Kidney (tissue), 14 donors: ENCODE measurements around the gene CMTM3. TPM values are rescaled to one million over a fixed set of nuclear protein-coding genes. Genes with fewer than 3 reads are reported as not detected.
"Not testable (repeated sequence)": the region's sequence is repeated elsewhere in the genome, so short reads cannot be mapped to it uniquely, and the experiment has no call there.

ENCODE experiments used
- DNase-seq, 5 donors: peaks; one replicate each; pipeline ENCODE4 v3.0.0-alpha.2; 2013 to 2020
- FAIRE-seq: peaks from 2 replicates; lab custom pipeline; 2012; peaks lifted over from hg19 to GRCh38; lab: Jason Lieb, UNC
- H3K27ac ChIP-seq, 2 donors: one replicate each; pipeline ENCODE4 v1.7.0; 2013; ENCODE audit warnings: low read depth in 2 of 2, low read length in 2 of 2, inconsistent platforms in 1 of 2
- H3K27me3 ChIP-seq: one replicate; pipeline ENCODE4 v1.7.1; 2013; ENCODE audit warnings: low read length, inconsistent platforms; ENCODE audit not compliant: control insufficient read depth, insufficient read depth
- H3K36me3 ChIP-seq, 3 donors: one replicate each; pipeline versions ENCODE4 v1.7.0 to v1.7.1; 2013; ENCODE audit warnings: low read length in 3 of 3, control low read depth in 1 of 3, inconsistent platforms in 1 of 3; ENCODE audit not compliant: insufficient read depth in 3 of 3, control insufficient read depth in 2 of 3
- H3K4me1 ChIP-seq, 3 donors: one replicate each; pipeline versions ENCODE4 v1.7.0 to v1.7.1; 2013; ENCODE audit warnings: low read length in 3 of 3, inconsistent platforms in 1 of 3, low read depth in 1 of 3; ENCODE audit not compliant: control insufficient read depth in 2 of 3, insufficient read depth in 2 of 3
- H3K4me3 ChIP-seq, 3 donors: one replicate each; pipeline versions ENCODE4 v1.7.0 to v1.8.1; 2013; ENCODE audit warnings: low read length in 3 of 3, control low read depth in 1 of 3, inconsistent platforms in 1 of 3
- H3K9ac ChIP-seq, 3 donors: one replicate each; pipeline versions ENCODE4 v1.7.0 to v1.7.1; 2013; ENCODE audit warnings: low read length in 3 of 3, control low read depth in 1 of 3, inconsistent platforms in 1 of 3
- H3K9me3 ChIP-seq, 3 donors: one replicate each; pipeline versions ENCODE4 v1.7.0 to v1.7.1; 2013; ENCODE audit warnings: low read length in 3 of 3, control low read depth in 1 of 3, inconsistent platforms in 1 of 3; ENCODE audit not compliant: control insufficient read depth in 2 of 3, insufficient read depth in 1 of 3
- CTCF ChIP-seq: IDR thresholded peaks from 3 replicates; pipeline ENCODE4 v1.5.1; 2012; ENCODE audit warnings: mild to moderate bottlenecking, moderate library complexity, borderline replicate concordance; ENCODE audit not compliant: insufficient read depth; ENCODE audit errors: extremely low read depth
- intact Hi-C: fragments of 100-400 bp; cut with DNase I; formaldehyde crosslinking; loops from one replicate; pipeline ENCODE4 v1.11.1; 2022
- polyA plus RNA-seq: library from polyadenylated mRNA; stranded (reverse); fragments of 350-450 nt; fragmentation: Illumina TruSeq; extraction: RNeasy Lipid Tissue Mini Kit (QIAGEN cat#74804); gene quantifications from one replicate; pipeline ENCODE4 v1.2.3, GENCODE V29; 2014; ENCODE audit warnings: low read depth, low replicate concordance; ENCODE audit not compliant: insufficient read depth
- total RNA-seq: library from RNA; stranded (reverse); fragmentation: NEBNext Ultra II Directional; extraction: Animal tissue kit (Norgen Biotek cat#: 25700); gene quantifications from one replicate; pipeline ENCODE4 v1.2.1, GENCODE V29; 2021
- donor health status: control.
- donor health status: control.
- donor health status: control.
- donor health status: control.
- donor health status: control.
- donor health status: DM: yes; HTN: yes; CAD: no.
- donor health status: Normal renal cell carcinoma (clear cell type).

The CMTM3 gene
- total and polyA plus RNA-seq, 2 donors from 2014 or later, result 13.8 to 22.9 TPM

DNA sequence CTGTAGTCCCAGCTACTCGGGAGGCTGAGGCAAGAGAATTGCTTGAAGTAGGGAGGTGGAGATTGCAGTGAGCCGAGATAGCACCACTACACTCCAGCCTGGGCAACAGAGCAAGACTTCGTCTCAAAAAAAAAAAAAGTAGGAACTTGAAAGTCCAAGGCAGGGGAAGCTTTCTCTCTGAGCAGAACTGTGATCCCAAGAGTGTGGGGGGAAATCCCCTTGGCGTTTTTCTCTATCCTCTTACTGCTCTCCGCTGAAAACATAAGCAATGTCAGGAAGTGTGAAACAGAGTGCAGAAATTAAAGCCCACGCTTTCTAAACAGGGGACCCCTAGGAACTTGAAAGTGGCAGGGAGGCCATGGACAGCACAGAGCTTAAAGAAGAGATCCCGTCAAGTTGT, 9.8 kb upstream of the CMTM3 start:
- H3K4me1 ChIP-seq, result no peaks in the 10 kb centered on the region
- no peak for FAIRE-seq
- H3K9ac ChIP-seq, result no peak overlapping the region
- DNase-seq, result no peak
- H3K27ac ChIP-seq, result no peak overlapping the region
- no peaks in the 10 kb centered on the region for H3K36me3 ChIP-seq
- H3K4me3 ChIP-seq, result no peak overlapping the region
- intact Hi-C loops, result no loop called here
- no peak for TF ChIP-seq CTCF
- no peaks in the 10 kb centered on the region for H3K9me3 ChIP-seq
- no peaks in the 10 kb centered on the region for H3K27me3 ChIP-seq

DNA sequence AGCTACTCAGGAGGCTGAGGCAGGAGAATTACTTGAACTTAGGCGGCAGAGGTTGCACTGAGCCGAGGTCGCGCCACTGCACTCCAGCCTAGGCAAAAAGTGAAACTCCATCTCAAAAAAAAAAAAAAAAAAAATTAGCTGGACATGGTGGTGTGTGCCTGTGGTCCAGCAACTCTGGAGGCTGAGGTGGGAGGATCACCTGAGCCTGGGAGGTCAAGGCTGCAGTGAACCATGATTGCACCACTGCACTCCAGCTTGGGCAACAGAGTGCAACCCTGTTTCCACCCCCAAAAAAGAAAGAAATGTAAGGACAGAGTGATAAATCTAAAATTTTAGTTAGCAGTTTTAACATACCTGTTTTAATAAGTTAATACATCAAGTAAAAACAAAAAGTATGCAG, 7.9 kb upstream of the CMTM3 start:
- H3K9ac ChIP-seq, H3K27me3 ChIP-seq, FAIRE-seq, H3K4me1 ChIP-seq, H3K4me3 ChIP-seq, H3K27ac ChIP-seq, DNase-seq, intact Hi-C loops, H3K9me3 ChIP-seq, H3K36me3 ChIP-seq: not testable (repeated sequence)

DNA sequence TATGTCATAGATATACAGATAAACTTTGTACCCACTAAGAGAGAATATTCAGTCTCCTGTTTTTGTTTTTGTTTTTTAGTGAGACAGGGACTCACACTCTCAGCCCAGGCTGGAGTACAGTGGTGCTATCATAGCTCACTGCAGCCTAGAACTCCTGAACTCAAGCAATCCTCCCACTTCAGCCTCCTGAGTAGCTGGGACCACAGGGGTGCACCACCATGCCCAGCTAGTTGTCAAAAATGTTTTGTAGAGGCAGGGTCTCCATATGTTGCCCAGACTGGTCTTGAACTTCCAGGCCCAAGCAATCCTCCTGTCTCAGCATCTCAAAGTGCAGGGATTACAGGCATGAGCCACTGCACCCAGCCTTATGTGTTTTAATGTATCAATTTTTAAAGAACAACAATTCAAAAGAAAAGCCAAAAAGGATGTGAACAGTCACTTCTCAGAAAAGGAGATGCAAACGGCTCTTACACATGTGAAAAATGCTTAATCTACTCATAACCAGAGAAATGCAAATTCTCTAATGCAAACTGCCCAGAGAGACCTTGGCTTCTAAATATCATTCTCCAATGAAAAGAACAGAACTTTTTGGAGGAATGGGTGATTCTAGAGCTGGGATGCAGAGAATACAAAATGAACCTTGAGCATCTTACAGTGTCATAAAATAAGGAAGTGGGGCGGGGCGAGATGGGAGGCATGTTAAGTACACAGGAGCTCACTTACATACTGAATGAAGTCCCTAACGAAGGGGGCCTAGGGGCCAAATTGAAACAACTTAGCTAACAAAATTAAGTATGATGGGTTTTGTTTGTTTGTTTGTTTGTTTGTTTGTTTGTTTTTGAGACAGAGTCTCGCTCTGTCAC, 7.3 kb upstream of the CMTM3 start:
- no peak for DNase-seq
- no peak overlapping the region for H3K9ac ChIP-seq
- no peaks in the 10 kb centered on the region for H3K4me1 ChIP-seq
- intact Hi-C loops, result no loop called here
- no peak for TF ChIP-seq CTCF
- no peaks in the 10 kb centered on the region for H3K9me3 ChIP-seq
- no peak overlapping the region for H3K4me3 ChIP-seq
- no peaks in the 10 kb centered on the region for H3K27me3 ChIP-seq
- H3K36me3 ChIP-seq, result no peaks in the 10 kb centered on the region
- FAIRE-seq, result no peak
- H3K27ac ChIP-seq, result no peak overlapping the region

- TF ChIP-seq CTCF, result no peak
- H3K36me3 ChIP-seq, result no peaks in the 10 kb centered on the region
- no peak for FAIRE-seq
- no peaks in the 10 kb centered on the region for H3K9me3 ChIP-seq
- H3K4me1 ChIP-seq, result no peaks in the 10 kb centered on the region
- intact Hi-C loops, result no loop called here
- H3K27me3 ChIP-seq, result no peaks in the 10 kb centered on the region
- no peak overlapping the region for H3K27ac ChIP-seq
- no peak overlapping the region for H3K4me3 ChIP-seq
- DNase-seq, result no peak
- no peak overlapping the region for H3K9ac ChIP-seq
Observed at GRCh38 chr16:66598111-66598510, 6.4 kb upstream of the CMTM3 start.
